Skeletal muscle satellite cell (primary cell): ENCODE data around the gene RERG.
"Not testable (repeated sequence)": the region's sequence is repeated elsewhere in the genome, so short reads cannot be mapped to it uniquely, and the experiment has no call there.

Experiments used
- H3K27me3 ChIP-seq: 2 replicates; pipeline ENCODE4 v1.7.0; 2013; ENCODE audit warnings: low read length; ENCODE audit not compliant: control insufficient read depth, insufficient read depth
- H3K36me3 ChIP-seq: 2 replicates; pipeline ENCODE4 v1.7.0; 2013; ENCODE audit warnings: mild to moderate bottlenecking, control low read depth, low read length; ENCODE audit not compliant: insufficient read depth
- H3K4me1 ChIP-seq: 2 replicates; pipeline ENCODE4 v1.7.0; 2013; ENCODE audit warnings: low read length; ENCODE audit not compliant: control insufficient read depth, insufficient read depth
- H3K4me2 ChIP-seq: 2 replicates; pipeline ENCODE4 v1.7.0; 2013; ENCODE audit warnings: mild to moderate bottlenecking, low read length
- H3K4me3 ChIP-seq: 2 replicates; pipeline ENCODE4 v1.7.0; 2013; ENCODE audit warnings: low read length
- H3K9ac ChIP-seq: 2 replicates; pipeline ENCODE4 v1.7.0; 2013; ENCODE audit warnings: mild to moderate bottlenecking, low read depth, low read length, moderate library complexity
- H3K9me3 ChIP-seq: replicated peaks from 2 replicates; pipeline ENCODE4 v1.7.0; 2013; ENCODE audit warnings: mild to moderate bottlenecking, control low read depth, low read length

Gene RERG

GRCh38 chr12:15077751-15078150 lies 143.5 kb downstream of the RERG start:
- H3K9me3 ChIP-seq, H3K4me2 ChIP-seq, H3K27me3 ChIP-seq, H3K4me1 ChIP-seq, H3K9ac ChIP-seq, H3K36me3 ChIP-seq, H3K4me3 ChIP-seq: not testable (repeated sequence)

DNA sequence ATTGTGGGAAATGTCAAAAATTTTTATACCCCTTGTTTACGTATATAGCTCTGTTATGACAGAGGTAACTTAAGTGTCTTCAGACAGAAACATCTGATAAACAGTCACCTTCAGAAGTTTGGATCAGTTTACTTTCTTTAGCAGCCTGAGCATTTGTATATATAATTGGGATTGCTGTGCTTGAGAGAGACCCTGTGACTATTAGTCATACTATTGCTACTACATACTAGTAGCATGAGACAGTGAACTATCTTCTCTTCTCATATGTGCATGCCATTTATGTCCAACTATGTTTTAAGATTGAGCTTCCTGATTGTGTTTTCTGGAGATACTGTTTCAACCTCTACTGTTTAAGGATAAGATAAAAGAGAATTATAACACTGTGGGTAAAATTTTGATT lies 146.9 kb downstream of the RERG start:
- Histone ChIP-seq H3K27me3 (no peaks in the 10 kb centered on the region), H3K4me3 (no peak overlapping the region), H3K9me3 (no peaks in the 10 kb centered on the region), H3K4me2 (no peak overlapping the region), H3K4me1 (no peaks in the 10 kb centered on the region), H3K36me3 (no peaks in the 10 kb centered on the region), H3K9ac (no peak overlapping the region)

GRCh38 chr12:15059123-15059522 lies 162.1 kb downstream of the RERG start:
- Histone ChIP-seq H3K27me3 (no peaks in the 10 kb centered on the region), H3K4me1 (no peaks in the 10 kb centered on the region), H3K36me3 (no peaks in the 10 kb centered on the region), H3K9ac (no peak overlapping the region), H3K4me3 (no peak overlapping the region), H3K4me2 (no peak overlapping the region), H3K9me3 (no peaks in the 10 kb centered on the region)
